Measurements from ENCODE around the gene ATP8B1. TPM values are rescaled to one million over a fixed set of nuclear protein-coding genes. Genes with fewer than 3 reads are reported as not detected.

Gene ATP8B1
- total and polyA plus RNA-seq, 2 experiments from 2014 or later, result 1.7 to 3.0 TPM

DNA sequence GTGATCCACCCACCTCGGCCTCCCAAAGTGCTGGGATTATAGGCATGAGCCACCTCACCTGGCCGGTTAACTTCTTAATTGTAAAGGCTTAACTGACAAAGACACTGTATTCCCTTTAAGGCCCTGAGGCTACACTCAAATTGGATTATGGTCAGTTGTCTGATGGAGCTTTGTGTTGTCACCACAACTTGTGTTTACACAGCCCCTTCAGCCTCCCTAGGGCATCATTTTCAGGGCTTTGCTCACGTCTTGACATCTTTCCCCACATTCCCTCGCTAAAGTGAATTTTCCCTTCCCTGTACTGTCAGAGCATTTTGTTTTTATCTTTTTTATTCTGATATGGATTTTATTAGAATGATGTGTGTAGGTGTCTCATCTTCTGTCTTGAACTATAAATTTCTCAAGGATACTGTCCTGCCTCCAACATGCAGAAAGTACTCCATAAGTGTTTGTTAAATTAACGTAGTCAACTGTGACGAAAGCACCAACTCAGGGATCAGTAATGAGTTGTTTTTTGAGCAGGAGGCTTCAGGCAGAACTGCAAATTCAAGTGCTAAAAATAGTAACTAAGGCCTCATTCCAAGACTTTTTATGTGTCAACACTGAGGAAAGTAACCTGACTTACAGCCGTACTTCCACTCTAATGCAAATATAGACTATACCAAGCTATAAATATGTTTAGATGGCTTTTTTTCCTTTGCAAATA is 104.4 kb downstream of the ATP8B1 start (continued):
- TF ChIP-seq, protein P1, sequence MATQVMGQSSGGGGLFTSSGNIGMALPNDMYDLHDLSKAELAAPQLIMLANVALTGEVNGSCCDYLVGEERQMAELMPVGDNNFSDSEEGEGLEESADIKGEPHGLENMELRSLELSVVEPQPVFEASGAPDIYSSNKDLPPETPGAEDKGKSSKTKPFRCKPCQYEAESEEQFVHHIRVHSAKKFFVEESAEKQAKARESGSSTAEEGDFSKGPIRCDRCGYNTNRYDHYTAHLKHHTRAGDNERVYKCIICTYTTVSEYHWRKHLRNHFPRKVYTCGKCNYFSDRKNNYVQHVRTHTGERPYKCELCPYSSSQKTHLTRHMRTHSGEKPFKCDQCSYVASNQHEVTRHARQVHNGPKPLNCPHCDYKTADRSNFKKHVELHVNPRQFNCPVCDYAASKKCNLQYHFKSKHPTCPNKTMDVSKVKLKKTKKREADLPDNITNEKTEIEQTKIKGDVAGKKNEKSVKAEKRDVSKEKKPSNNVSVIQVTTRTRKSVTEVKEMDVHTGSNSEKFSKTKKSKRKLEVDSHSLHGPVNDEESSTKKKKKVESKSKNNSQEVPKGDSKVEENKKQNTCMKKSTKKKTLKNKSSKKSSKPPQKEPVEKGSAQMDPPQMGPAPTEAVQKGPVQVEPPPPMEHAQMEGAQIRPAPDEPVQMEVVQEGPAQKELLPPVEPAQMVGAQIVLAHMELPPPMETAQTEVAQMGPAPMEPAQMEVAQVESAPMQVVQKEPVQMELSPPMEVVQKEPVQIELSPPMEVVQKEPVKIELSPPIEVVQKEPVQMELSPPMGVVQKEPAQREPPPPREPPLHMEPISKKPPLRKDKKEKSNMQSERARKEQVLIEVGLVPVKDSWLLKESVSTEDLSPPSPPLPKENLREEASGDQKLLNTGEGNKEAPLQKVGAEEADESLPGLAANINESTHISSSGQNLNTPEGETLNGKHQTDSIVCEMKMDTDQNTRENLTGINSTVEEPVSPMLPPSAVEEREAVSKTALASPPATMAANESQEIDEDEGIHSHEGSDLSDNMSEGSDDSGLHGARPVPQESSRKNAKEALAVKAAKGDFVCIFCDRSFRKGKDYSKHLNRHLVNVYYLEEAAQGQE (IDR thresholded peaks at IDR 0.05; ENCODE audit: unreplicated experiment), result no peak

DNA sequence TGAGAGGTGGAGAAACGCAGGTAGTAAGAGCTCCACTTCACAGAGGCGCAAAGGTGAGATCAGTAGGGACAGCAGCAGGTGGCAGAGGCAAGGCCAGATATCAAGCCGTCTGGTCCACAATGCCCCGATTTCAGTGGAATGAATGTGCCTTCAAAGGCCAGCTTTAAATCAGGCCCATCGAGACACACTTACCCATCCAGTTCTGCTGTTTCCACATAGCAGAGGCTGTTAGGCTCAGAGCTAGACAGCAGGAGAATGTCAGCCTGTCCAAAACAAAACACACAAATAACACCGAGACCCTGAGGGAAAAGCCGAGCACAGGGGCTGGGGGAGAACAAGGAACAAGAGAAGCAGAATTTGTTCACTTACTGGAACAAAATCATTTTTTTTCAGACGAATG is 105.7 kb downstream of the ATP8B1 start:
- H3K27ac Mint-ChIP-seq, result 0 out of 2 replicates have a peak overlapping the region, but pooled peaks have one; percentile 14
- no peaks in the 10 kb centered on the region; the same call in 2 of the 3 replicates for H3K4me1 Mint-ChIP-seq
- no peak for ATAC-seq
- Histone ChIP-seq H3K9me2 (ENCODE audit: insufficient read depth) (no peaks in the 10 kb centered on the region), H4K20me1 (replicated peaks; ENCODE audit: insufficient read depth) (no peaks in the 10 kb centered on the region), H3F3A (replicated peaks; ENCODE audit: low read depth) (no peaks in the 10 kb centered on the region), H3K36me3 (ENCODE audit: insufficient read depth) (no peaks in the 10 kb centered on the region), H3K4me3 (no peak overlapping the region), H3K4me1 (ENCODE audit: insufficient read depth) (no peaks in the 10 kb centered on the region), H3K27ac (ENCODE audit: low read depth) (0 out of 2 replicates have a peak overlapping the region, but pooled peaks have one; percentile 39), H3K27me3 (ENCODE audit: insufficient read depth) (no peaks in the 10 kb centered on the region), H2AFZ (no peak overlapping the region), H3K4me2 (no peak overlapping the region), H3K79me2 (replicated peaks; ENCODE audit: insufficient read depth) (no peaks in the 10 kb centered on the region)
- no peak for DNase-seq (ENCODE audit: low spot score)
- TF ChIP-seq, protein P2, sequence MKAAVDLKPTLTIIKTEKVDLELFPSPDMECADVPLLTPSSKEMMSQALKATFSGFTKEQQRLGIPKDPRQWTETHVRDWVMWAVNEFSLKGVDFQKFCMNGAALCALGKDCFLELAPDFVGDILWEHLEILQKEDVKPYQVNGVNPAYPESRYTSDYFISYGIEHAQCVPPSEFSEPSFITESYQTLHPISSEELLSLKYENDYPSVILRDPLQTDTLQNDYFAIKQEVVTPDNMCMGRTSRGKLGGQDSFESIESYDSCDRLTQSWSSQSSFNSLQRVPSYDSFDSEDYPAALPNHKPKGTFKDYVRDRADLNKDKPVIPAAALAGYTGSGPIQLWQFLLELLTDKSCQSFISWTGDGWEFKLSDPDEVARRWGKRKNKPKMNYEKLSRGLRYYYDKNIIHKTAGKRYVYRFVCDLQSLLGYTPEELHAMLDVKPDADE (IDR thresholded peaks at IDR 0.05), result no peak
- H3K36me3 Mint-ChIP-seq (ENCODE audit: low read depth), result no peaks in the 10 kb centered on the region
- H3K27me3 Mint-ChIP-seq (ENCODE audit: insufficient read depth, low read depth, poor library complexity), result peaks cover 4% of the 10 kb centered on the region
- no peaks in the 10 kb centered on the region for H3K9me3 Mint-ChIP-seq
- H3K4me3 Mint-ChIP-seq, result no peak overlapping the region

DNA sequence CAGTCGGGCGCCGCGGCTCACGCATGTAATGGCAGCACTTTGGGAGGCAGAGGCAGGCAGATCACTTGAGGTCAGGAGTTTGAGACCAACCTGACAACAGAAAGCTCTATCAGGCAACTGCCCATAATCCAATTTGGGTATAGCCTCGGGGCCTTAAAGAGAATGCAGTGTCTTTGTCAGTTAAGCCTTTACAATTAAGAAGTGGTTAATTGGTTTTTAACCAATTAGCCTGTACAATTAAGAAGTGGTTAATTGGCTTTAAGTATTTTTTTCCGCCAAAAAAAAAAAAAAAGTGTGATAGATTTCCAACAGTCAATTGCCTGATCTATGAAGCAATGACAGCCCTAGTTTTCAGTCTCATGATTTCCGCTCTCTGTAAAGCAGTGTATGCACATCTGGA is 106.8 kb downstream of the ATP8B1 start:
- no peaks in the 10 kb centered on the region for H3K9me3 Mint-ChIP-seq
- Histone ChIP-seq H3K4me3 (no peak overlapping the region), H3K27me3 (ENCODE audit: insufficient read depth) (no peaks in the 10 kb centered on the region), H3F3A (replicated peaks; ENCODE audit: low read depth) (no peaks in the 10 kb centered on the region), H3K36me3 (ENCODE audit: insufficient read depth) (no peaks in the 10 kb centered on the region), H3K27ac (ENCODE audit: low read depth) (no peak overlapping the region), H3K9me2 (ENCODE audit: insufficient read depth) (no peaks in the 10 kb centered on the region), H4K20me1 (replicated peaks; ENCODE audit: insufficient read depth) (no peaks in the 10 kb centered on the region), H3K4me2 (no peak overlapping the region), H3K79me2 (replicated peaks; ENCODE audit: insufficient read depth) (no peaks in the 10 kb centered on the region), H3K4me1 (ENCODE audit: insufficient read depth) (no peaks in the 10 kb centered on the region), H2AFZ (no peak overlapping the region)
- no peaks in the 10 kb centered on the region; the same call in 2 of the 3 replicates for H3K4me1 Mint-ChIP-seq
- peak overlapping the region; percentile 85; the same call in 1 of the 2 replicates for H3K27ac Mint-ChIP-seq
- H3K4me3 Mint-ChIP-seq, result no peak overlapping the region
- DNase-seq (ENCODE audit: low spot score) (no peak), ATAC-seq (no peak)
- H3K27me3 Mint-ChIP-seq (ENCODE audit: insufficient read depth, low read depth, poor library complexity), result peaks cover 4% of the 10 kb centered on the region
- H3K36me3 Mint-ChIP-seq (ENCODE audit: low read depth), result no peaks in the 10 kb centered on the region
- TF ChIP-seq, protein P3, sequence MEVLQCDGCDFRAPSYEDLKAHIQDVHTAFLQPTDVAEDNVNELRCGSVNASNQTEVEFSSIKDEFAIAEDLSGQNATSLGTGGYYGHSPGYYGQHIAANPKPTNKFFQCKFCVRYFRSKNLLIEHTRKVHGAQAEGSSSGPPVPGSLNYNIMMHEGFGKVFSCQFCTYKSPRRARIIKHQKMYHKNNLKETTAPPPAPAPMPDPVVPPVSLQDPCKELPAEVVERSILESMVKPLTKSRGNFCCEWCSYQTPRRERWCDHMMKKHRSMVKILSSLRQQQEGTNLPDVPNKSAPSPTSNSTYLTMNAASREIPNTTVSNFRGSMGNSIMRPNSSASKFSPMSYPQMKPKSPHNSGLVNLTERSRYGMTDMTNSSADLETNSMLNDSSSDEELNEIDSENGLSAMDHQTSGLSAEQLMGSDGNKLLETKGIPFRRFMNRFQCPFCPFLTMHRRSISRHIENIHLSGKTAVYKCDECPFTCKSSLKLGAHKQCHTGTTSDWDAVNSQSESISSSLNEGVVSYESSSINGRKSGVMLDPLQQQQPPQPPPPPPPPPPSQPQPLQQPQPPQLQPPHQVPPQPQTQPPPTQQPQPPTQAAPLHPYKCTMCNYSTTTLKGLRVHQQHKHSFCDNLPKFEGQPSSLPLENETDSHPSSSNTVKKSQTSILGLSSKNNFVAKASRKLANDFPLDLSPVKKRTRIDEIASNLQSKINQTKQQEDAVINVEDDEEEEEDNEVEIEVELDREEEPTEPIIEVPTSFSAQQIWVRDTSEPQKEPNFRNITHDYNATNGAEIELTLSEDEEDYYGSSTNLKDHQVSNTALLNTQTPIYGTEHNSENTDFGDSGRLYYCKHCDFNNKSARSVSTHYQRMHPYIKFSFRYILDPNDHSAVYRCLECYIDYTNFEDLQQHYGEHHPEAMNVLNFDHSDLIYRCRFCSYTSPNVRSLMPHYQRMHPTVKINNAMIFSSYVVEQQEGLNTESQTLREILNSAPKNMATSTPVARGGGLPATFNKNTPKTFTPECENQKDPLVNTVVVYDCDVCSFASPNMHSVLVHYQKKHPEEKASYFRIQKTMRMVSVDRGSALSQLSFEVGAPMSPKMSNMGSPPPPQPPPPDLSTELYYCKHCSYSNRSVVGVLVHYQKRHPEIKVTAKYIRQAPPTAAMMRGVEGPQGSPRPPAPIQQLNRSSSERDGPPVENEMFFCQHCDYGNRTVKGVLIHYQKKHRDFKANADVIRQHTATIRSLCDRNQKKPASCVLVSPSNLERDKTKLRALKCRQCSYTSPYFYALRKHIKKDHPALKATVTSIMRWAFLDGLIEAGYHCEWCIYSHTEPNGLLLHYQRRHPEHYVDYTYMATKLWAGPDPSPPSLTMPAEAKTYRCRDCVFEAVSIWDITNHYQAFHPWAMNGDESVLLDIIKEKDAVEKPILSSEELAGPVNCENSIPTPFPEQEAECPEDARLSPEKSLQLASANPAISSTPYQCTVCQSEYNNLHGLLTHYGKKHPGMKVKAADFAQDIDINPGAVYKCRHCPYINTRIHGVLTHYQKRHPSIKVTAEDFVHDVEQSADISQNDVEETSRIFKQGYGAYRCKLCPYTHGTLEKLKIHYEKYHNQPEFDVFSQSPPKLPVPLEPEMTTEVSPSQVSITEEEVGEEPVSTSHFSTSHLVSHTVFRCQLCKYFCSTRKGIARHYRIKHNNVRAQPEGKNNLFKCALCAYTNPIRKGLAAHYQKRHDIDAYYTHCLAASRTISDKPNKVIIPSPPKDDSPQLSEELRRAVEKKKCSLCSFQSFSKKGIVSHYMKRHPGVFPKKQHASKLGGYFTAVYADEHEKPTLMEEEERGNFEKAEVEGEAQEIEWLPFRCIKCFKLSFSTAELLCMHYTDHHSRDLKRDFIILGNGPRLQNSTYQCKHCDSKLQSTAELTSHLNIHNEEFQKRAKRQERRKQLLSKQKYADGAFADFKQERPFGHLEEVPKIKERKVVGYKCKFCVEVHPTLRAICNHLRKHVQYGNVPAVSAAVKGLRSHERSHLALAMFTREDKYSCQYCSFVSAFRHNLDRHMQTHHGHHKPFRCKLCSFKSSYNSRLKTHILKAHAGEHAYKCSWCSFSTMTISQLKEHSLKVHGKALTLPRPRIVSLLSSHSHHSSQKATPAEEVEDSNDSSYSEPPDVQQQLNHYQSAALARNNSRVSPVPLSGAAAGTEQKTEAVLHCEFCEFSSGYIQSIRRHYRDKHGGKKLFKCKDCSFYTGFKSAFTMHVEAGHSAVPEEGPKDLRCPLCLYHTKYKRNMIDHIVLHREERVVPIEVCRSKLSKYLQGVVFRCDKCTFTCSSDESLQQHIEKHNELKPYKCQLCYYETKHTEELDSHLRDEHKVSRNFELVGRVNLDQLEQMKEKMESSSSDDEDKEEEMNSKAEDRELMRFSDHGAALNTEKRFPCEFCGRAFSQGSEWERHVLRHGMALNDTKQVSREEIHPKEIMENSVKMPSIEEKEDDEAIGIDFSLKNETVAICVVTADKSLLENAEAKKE (CRISPR knock-in tag; IDR thresholded peaks at IDR 0.05), result no peak
- TF ChIP-seq, protein P4, sequence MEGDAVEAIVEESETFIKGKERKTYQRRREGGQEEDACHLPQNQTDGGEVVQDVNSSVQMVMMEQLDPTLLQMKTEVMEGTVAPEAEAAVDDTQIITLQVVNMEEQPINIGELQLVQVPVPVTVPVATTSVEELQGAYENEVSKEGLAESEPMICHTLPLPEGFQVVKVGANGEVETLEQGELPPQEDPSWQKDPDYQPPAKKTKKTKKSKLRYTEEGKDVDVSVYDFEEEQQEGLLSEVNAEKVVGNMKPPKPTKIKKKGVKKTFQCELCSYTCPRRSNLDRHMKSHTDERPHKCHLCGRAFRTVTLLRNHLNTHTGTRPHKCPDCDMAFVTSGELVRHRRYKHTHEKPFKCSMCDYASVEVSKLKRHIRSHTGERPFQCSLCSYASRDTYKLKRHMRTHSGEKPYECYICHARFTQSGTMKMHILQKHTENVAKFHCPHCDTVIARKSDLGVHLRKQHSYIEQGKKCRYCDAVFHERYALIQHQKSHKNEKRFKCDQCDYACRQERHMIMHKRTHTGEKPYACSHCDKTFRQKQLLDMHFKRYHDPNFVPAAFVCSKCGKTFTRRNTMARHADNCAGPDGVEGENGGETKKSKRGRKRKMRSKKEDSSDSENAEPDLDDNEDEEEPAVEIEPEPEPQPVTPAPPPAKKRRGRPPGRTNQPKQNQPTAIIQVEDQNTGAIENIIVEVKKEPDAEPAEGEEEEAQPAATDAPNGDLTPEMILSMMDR (conservative IDR thresholded peaks at IDR 0.05; ENCODE audit: low read depth in 2 of 2), result no peak
- TF ChIP-seq NANOG (IDR thresholded peaks at IDR 0.05; ENCODE audit: borderline replicate concordance) (no peak), CREB1 (CRISPR knock-in tag; IDR thresholded peaks at IDR 0.05; ENCODE audit: low read depth) (no peak)
